ENCODE measurements around the gene PLA2G4E.

GRCh38 chr15:41936155-41936554 is 84.7 kb downstream of the PLA2G4E start:
- TF ChIP-seq EZH2 (IDR thresholded peaks at IDR 0.05; ENCODE audit: borderline replicate concordance, low read depth, low read length, poor library complexity, severe bottlenecking) (no peak), CTCF (conservative IDR thresholded peaks at IDR 0.05; ENCODE audit: low read depth, low read length) (no peak)
